Loucy (cell line): ENCODE data around the gene ZDHHC18.

Experiments
- EZH2phosphoT487 ChIP-seq: fragments of 200-600 bp; IDR thresholded peaks from 2 replicates; pipeline ENCODE4 v1.6.1; 2018; ENCODE audit warnings: antibody characterized with exemption, mild to moderate bottlenecking, moderate library complexity, borderline replicate concordance
- TF ChIP-seq, protein P1 (sequence below): fragments of 200-600 bp; sonication (generic); conservative IDR thresholded peaks from 2 replicates; pipeline ENCODE4 v1.5.1; 2014; ENCODE audit warnings: mild to moderate bottlenecking, antibody characterized with exemption, low read length

DNA sequence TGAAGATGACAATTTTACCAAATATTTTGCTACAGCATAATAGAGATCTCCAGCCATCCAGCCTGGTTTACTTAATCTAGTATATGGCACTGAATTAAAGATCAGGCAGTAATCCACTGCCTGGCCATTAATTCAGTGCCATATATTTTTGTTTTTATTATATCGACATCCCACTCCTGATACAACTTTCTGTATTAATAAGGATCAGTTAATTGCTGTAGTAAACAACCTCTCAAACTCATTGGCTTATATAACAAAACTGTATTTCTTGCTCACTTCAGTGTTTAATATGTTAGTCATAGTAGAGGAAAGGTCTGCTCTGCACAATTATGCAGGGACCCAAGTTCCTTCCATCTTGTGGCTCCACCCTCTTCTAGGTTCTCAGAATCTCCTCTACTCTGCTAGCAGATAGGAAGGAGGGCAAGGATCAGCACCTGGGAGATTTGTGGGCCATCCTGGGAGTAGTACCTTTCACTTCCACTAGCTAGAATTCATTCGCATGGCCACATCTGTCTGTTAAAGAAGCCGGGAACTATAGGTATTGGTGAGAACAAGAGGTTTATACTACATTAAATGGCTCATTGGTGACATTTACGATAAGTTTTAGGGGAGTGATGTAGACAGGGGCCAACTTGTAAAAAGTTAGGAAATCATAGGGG lies 3.6 kb upstream of the ZDHHC18 start:
- TF ChIP-seq, protein P1, sequence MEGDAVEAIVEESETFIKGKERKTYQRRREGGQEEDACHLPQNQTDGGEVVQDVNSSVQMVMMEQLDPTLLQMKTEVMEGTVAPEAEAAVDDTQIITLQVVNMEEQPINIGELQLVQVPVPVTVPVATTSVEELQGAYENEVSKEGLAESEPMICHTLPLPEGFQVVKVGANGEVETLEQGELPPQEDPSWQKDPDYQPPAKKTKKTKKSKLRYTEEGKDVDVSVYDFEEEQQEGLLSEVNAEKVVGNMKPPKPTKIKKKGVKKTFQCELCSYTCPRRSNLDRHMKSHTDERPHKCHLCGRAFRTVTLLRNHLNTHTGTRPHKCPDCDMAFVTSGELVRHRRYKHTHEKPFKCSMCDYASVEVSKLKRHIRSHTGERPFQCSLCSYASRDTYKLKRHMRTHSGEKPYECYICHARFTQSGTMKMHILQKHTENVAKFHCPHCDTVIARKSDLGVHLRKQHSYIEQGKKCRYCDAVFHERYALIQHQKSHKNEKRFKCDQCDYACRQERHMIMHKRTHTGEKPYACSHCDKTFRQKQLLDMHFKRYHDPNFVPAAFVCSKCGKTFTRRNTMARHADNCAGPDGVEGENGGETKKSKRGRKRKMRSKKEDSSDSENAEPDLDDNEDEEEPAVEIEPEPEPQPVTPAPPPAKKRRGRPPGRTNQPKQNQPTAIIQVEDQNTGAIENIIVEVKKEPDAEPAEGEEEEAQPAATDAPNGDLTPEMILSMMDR: no peak
- no peak for TF ChIP-seq EZH2phosphoT487
